GM18511 (cell line): Measurements from ENCODE around the gene SLC48A1.

Experiments used
- ATAC-seq: cut with Tn5 transposase; IDR thresholded peaks from one replicate; pipeline ENCODE4 v1.9.1; 2021; ENCODE audit warnings: mild to moderate bottlenecking, moderate library complexity; ENCODE audit not compliant: unreplicated experiment

Gene SLC48A1

GRCh38 chr12:47821346-47821706 lies 48.3 kb downstream of the SLC48A1 start:
- no peak for ATAC-seq

DNA sequence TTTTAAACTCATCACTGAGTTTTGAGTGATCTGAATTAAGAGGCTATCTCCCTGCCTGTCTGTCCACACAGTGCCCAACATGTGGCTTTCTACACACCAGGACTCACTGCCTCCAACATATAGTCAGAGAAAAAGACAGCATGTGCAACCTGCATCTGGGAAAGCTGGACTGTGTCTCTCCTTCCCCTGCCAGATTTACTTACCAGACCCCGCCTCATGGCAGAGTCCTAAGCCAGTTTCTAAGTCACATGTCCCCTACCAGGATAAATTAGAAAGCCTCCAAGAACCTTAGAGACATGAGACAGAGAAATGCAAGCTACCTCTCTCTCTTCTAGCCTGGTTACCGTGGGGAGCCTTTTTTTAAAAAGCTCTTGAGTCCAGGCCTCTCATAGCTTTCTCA lies 49.4 kb downstream of the SLC48A1 start:
- no peak for ATAC-seq

- ATAC-seq: no peak
Measured at GRCh38 chr12:47822863-47823262, 49.8 kb downstream of the SLC48A1 start.

DNA sequence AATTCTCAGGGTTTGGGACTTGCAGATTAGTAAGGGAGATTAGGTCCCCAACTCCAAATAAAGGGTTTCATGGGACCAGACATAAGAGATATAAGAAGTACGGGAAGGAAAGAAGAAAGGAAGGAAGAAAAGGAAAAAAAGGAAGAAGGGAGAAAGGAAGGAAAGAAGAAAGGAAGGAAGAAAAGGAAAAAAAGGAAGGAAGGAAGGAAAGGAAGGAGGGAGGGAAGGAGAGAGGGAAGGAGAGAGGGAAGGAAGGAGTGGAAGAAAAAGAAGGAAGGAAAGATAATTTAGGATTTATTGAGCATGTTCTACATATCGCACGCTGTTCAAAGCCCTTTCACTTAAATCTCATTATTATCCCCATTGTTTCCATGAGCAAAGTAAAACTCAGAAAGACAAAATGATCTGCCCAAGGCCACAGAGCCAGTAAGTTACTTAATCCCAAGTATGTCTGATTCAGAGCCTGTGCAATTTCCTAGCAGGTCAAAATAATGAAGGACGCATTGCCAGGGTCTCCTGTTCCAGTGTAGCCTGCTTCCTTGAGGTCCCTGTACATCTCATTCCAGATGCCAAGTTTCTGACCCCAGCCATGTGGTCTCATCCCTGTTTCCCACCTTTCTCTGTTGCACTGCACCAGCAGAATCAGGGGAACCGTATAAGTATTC lies 50.5 kb downstream of the SLC48A1 start:
- ATAC-seq: no peak

- ATAC-seq: no peak
Measured at GRCh38 chr12:47824198-47824597, 51.2 kb downstream of the SLC48A1 start.

DNA sequence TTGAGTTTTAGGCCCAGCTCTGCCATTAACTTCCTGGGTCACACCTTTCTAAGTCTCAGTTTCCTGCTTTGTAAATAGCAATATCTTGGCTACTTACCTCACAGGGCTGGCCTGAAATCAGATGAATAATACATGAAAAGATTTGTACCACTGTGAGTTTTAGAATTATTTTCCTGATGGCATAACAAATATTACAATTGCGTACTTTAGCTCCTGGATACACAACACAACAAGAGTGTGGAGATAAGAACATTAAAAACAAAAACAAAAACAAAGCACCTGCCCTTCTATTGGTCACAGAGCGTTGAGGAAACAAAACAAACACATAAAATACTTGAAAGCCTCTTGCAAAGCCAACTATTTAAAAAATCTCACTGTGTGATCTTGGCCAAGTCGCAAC lies 51.6 kb downstream of the SLC48A1 start:
- no peak for ATAC-seq

DNA sequence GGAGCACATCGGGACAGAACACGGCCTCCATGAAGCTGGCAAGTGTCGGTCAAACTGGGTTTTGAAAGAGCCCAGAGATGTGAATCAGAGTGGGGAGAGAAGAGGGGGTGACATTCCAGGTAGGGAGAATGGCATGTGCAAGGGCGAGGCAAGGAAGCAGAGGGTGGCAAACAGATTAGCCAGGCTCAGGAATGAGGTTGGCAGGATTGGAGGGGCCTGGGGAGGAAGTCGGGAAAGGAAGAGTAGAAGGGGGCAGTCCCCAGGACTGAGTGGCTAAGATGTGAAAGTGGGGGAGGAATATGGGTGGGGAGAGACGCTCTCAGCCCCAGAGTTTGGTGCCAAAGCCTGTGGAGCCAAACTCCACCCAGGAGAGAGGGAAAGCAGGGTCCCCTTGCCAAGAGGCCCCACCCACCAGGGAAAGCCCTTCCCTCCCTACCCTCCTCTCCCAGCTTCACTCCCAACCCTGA lies 52.2 kb downstream of the SLC48A1 start:
- no peak for ATAC-seq

DNA sequence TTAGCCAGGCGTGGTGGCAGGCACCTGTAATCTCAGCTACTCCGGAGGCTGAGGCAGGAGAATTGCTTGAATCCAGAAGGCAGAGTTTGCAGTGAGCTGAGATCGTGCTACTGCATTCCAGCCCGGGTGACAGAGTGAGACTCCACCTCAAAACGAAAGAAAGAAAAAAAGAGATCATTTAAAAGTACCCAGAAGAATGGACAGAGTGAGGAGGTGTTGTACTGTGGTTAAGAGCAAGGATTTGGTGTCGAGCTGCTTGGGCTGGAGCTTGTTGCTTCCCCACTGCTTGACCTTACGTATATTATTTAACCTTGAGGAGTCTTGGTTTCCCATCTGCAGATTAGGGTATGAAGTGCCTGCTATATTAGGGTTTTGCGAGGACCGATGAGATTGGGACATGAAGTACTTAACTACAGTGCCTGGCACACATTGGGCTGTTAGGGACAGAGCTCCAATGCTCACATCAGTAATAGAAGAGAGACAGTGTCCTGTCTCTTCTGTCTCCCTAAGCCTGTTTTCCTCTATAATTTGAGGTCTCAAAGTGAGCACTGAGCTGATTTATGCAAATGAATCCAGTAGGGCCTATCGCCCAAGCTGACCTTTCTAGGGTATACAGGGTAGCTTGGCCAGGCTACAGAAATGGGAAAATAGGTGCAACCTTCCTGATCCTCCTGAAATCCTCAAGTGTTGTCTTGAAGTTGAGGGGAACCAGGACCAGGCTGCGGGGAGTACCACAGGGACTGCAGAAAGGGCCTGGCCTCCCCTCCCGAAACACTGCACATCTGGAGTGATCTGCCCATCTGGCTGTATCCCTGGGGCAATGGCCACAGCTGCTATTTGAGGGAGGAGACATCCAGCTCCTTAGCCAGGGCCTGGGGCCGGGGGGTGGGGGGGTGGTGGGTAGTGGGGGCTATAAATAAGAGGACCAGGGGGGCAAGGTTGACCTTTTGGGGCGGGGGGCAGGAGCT lies 55.3 kb downstream of the SLC48A1 start:
- no peak for ATAC-seq

DNA sequence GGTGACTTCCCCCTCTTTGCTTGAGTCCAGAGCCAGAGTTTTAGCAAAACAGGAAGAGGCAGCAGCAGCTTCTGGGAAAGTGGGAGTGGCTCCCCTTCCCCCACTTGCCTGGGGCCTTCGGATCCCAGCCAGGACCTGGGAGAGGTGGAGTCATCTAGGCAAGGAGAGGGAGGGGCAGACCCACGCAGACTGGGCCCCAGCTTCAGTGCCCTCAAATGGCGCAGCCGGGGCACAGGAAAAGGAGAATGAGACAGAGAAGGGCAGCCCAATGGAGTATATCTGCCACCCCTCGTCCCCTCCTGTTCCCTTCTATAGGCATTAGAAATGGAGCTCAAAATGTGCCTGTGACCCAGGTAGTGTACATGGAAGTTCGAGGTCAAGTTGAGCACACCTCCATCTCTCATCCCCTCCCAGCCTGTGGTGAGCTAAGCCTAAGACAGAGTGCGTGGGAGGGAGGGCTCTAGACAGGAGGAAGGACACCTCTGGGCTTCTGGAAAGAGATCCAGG lies 56.0 kb downstream of the SLC48A1 start:
- ATAC-seq: no peak

- no peak for ATAC-seq
Measured at GRCh38 chr12:47829584-47829983, 56.5 kb downstream of the SLC48A1 start.
